GM21381 (cell line): ENCODE data around the gene MYO5A.
"Not testable (repeated sequence)": the region's sequence is repeated elsewhere in the genome, so short reads cannot be mapped to it uniquely, and the experiment has no call there.

Source experiments
- ATAC-seq: cut with Tn5 transposase; IDR thresholded peaks from one replicate; pipeline ENCODE4 v1.9.1; 2021; ENCODE audit warnings: mild to moderate bottlenecking, moderate library complexity; ENCODE audit not compliant: unreplicated experiment

Gene MYO5A

GRCh38 chr15:52466134-52466701 is 62.5 kb downstream of the MYO5A start:
- peak; percentile 92 for ATAC-seq

- ATAC-seq: peak; percentile 54
Observed at GRCh38 chr15:52464478-52464877, 64.2 kb downstream of the MYO5A start.

DNA sequence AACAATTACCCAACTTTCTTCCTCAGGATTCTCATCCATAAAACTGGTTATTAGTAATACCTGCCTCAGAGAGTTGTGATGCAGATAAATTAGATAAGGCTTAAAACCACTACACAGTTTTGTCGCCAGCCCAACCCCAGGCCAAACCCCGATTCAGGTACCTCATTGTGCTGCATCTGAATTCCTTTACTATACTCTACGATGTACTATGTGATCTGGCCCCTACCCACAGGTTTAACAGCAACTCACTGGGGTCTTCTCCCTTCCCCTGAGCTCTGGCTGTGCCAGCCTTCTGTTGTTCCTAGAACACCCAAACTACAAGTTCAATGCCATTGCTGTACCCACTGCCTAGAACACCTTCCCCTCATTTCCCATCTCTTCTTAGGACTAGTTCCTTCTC is 64.6 kb downstream of the MYO5A start:
- ATAC-seq: no peak

GRCh38 chr15:52463638-52464037 is 65.0 kb downstream of the MYO5A start:
- no peak for ATAC-seq

GRCh38 chr15:52462806-52463360 is 65.8 kb downstream of the MYO5A start:
- no peak for ATAC-seq

GRCh38 chr15:52459701-52460100 is 69.0 kb downstream of the MYO5A start:
- not testable (repeated sequence) for ATAC-seq

DNA sequence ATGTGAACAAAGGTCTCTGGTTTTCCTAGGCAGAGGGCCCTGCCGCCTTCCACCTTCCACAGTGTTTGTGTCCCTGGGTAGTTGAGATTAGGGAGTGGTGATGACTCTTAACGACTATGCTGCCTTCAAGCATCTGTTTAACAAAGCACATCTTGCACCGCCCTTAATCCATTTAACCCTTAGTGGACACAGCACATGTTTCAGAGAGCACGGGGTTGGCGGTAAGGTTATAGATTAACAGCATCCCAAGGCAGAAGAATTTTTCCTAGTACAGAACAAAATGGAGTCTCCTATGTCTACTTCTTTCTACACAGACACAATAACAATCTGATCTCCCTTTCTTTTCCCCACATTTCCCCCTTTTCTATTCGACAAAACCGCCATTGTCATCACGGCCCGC is 69.4 kb downstream of the MYO5A start:
- not testable (repeated sequence) for ATAC-seq

DNA sequence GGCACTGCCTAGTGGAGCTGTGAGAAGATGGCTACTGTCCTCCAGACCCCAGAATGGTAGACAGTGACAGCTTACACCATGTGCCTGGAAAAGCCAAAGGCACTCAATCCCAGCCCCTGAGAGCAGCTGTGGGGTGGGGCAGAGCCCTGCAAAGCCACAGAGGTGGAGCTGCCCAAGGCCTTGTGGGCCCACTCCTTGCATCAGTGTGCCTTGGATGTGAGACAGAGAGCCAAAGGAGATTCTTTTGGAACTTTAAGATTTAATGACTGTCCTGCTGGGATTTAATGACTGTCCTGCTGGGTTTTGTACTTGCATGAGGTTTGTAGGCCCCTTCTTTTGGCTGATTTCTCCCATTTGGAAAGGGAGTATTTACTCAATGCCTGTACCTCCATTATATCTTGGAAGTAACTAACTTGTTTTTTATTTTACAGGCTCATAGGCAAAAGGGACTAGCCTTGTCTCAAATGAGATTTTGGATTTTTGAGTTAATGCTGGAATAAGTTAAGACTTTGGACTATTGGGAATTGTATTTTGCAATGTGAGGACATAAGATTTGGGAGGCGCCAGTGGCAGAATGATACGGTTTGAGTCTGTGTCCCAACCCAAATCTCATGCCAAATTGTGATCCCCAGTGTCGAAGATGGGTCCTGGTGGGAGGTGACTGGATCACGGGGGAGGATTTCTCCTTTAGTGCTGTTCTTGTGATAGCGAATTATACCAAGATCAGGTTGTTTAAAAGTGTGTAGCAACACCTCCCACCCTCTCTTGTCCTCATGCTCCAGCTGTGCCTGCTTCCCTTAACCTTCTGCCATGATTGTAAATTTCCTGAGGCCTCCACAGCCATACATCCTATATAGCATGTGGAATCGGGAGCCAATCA is 80.4 kb downstream of the MYO5A start:
- ATAC-seq: no peak

DNA sequence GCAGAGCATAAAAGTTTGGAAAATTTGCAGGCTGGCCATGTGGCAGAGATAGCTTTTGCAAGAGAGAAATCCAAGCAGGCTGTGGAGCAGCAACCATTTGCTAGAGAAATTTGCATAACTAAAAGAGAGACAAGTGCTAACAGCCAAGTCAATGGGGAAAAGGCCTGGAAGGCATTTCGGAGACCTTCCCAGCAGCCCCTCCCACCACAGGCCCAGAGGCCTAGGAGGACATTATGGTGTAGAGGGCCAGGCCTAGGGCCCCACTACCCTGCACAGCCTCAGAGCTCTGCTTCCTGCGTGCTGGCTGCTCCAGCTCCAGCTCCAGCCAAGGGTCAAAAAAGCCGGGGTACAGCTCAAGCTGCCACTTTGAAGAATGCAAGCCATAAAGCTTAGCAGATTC is 82.7 kb downstream of the MYO5A start:
- ATAC-seq: no peak

DNA sequence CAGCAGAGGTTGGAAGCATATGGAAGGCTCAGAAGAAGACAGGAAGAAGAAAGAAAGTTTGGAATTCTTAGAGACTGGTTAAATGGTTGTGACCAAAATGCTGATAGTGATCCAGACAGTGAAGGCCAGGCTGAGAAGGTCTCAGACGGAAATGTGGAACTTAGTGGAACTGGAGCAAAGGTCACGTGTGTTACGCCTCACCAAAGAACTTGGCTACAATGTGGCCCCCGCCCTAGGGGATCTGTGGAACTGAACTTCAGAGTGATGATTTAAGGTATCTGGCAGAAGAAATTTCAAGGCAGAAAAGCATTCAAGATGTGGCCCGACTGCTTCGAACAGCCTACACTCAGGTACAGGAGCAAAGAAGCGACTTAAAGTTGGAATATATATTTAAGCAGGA is 83.1 kb downstream of the MYO5A start:
- ATAC-seq: no peak

- ATAC-seq: not testable (repeated sequence)
Observed at GRCh38 chr15:52443205-52443604, 85.5 kb downstream of the MYO5A start.

DNA sequence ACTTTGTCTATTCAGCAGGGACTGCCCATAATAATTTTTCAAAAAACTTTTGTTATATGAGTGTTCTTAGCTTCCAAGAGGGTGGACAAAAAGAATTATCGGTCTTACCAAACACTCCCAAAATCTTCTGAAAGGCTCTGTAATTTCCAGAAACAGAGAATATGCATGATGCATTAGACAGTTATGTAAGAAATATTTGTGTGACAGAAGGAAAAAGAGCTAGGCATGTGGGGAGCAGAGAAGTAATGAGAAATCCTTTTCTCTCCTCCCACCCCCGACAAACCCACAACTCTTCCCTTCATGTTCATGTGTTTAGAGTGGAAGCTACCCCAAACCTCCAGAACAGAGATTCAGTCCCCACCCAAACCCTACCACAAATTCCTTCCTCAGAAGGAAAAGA is 86.8 kb downstream of the MYO5A start:
- ATAC-seq: no peak

DNA sequence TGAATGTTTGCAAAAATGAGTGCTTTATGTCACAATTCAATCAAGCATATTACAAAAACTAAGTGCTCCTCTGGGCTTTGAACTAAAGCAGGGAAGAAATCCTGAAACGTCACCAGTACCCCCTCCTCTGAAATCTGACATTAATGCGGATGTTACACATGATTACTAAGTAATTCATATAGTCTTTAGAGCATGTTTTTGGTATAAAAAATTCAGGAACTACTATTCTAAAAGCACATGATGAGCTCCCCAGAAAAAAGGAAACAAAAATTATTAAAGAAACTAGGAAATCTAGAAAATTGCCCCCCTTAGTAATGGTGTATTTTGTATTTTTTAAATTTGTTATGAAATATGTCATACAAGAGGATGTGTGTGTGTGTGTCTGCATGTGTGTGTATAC is 87.7 kb downstream of the MYO5A start:
- ATAC-seq: no peak

- no peak for ATAC-seq
Observed at GRCh38 chr15:52440414-52440813, 88.3 kb downstream of the MYO5A start.

DNA sequence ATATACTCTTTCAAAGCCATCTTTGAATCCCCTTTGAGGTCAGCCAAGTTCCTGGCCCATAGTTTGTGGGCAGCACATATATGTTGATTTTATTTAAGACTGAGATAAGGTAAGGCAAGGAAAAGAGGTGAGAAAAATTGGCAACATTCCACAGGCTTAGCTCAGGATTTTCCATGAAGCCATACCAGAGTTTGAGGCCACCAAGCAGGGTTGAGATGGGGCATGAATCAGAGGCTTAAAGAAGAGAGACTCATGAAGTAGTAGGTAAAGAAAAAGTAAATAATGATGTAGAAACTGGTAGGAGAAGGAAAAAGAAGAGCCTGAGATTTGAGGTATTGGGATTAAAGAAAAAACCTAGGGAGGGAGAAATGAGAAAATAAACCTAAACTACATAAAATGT is 89.2 kb downstream of the MYO5A start:
- no peak for ATAC-seq

GRCh38 chr15:52439042-52439441 is 89.6 kb downstream of the MYO5A start:
- not testable (repeated sequence) for ATAC-seq

GRCh38 chr15:52438047-52438446 is 90.6 kb downstream of the MYO5A start:
- ATAC-seq: no peak

DNA sequence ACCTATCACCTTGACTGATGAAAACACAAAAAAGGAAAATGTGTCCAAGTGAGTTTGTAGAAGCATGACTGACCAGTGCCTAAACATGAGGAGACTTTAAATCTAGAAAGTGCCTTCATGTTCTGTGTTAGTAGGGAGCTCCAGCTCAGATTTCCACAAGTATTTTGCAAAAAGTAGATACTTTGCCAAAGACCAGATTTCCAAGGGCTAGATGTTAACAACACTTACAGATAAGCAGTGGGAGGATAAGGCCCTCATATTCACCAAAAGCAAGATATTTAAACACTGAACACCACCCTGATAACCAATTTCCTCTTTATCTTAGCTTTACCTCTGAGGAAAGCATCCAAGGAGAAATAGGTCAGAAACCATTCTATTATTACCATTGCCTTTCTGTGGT is 91.0 kb downstream of the MYO5A start:
- no peak for ATAC-seq

DNA sequence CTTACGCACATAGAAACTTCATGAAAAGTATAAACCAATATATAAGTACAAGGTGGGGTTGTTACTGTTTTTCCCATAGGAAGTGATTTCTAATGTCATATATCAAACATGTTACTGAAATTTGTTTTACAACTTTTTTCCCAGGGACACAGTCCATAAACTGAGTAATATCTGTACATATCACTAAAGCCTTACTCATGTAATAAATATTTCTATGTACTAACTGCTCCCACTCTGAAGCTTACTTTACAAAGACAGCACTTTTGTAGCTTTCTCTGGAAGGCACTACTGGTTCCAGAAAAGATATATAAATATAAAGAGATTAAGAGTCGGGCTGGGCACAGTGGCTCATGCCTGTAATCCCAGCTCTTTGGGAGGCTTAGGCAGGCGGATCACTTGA is 91.7 kb downstream of the MYO5A start:
- ATAC-seq: no peak

GRCh38 chr15:52434885-52435284 is 93.8 kb downstream of the MYO5A start:
- no peak for ATAC-seq

GRCh38 chr15:52428297-52428696 is 100.4 kb downstream of the MYO5A start:
- no peak for ATAC-seq

GRCh38 chr15:52427804-52428203 is 100.9 kb downstream of the MYO5A start:
- ATAC-seq: no peak
